Adrenal gland (tissue), 12 donors: ENCODE data around the gene NDUFB6. TPM values are rescaled to one million over a fixed set of nuclear protein-coding genes. Genes with fewer than 3 reads are reported as not detected.

ENCODE experiments used
- DNase-seq, 7 donors: peaks; one replicate each; pipeline ENCODE4 v3.0.0-alpha.2; 2019 to 2020
- H3K27ac ChIP-seq, 5 donors: fragments of 200-600 bp; sonication (generic) in 4 of 5; 1 replicate in 3 of 5; 2 replicates in 2 of 5; pipeline versions ENCODE4 v1.5.1 to v1.8.0; 2016 to 2020; ENCODE audit warnings: mild to moderate bottlenecking in 1 of 5
- H3K27me3 ChIP-seq: fragments of 200-600 bp; 2 replicates; pipeline ENCODE4 v1.8.0; 2021
- H3K36me3 ChIP-seq, 2 donors: fragments of 200-600 bp; replicated peaks in 1 of 2; 1 replicate in 1 of 2; 2 replicates in 1 of 2; pipeline versions ENCODE4 v1.5.1 to v1.8.0; 2018 to 2022
- H3K4me1 ChIP-seq, 2 donors: fragments of 200-600 bp; replicated peaks in 1 of 2; 1 replicate in 1 of 2; 2 replicates in 1 of 2; pipeline versions ENCODE4 v1.5.1 to v1.8.0; 2018 to 2021
- H3K4me3 ChIP-seq, 4 donors: fragments of 200-600 bp; sonication (generic) in 3 of 4; one replicate each; pipeline ENCODE4 v1.5.1; 2016 to 2018
- H3K9me3 ChIP-seq, 3 donors: fragments of 200-600 bp; sonication (generic) in 1 of 3; replicated peaks in 1 of 3; 1 replicate in 2 of 3; 2 replicates in 1 of 3; pipeline versions ENCODE4 v1.5.1 to v1.8.0; 2016 to 2021
- CTCF ChIP-seq, 6 experiments: fragments of 450-650 bp in 4 of 6; fragments of 200-600 bp in 2 of 6; sonication (generic) in 1 of 6; IDR thresholded peaks; 1 replicate in 5 of 6; 2 replicates in 1 of 6; pipeline versions ENCODE4 v1.5.1 to v1.8.0; 2016 to 2021; ENCODE audit warnings: antibody characterized with exemption in 6 of 6, mild to moderate bottlenecking in 2 of 6, moderate library complexity in 1 of 6
- POLR2A ChIP-seq, 2 donors: fragments of 450-650 bp; IDR thresholded peaks; one replicate each; pipeline ENCODE4 v1.6.1; 2017; ENCODE audit warnings: antibody characterized with exemption in 2 of 2, mild to moderate bottlenecking in 2 of 2, moderate library complexity in 1 of 2
- WGBS, 4 donors: extraction: QIAGEN DNeasy Blood & Tissue Kit in 2 of 4; methylation state at CpG; one replicate each; pipeline versions ENCODE4 v1.1.5 to v1.1.7; 2013 to 2017; 5-methylcytosine and 5-hydroxymethylcytosine counted together
- intact Hi-C, 2 donors: fragments of 100-400 bp; cut with DNase I; formaldehyde crosslinking; loops; one replicate each; pipeline versions ENCODE4 v1.14.1 to v1.15.0; 2022 to 2023
- polyA plus RNA-seq, 3 donors: library from polyadenylated mRNA; stranded (reverse); fragments of 200-250 nt in 2 of 3; fragments of 350-450 nt in 1 of 3; fragmentation: Illumina TruSeq in 1 of 3; extraction: RNeasy Lipid Tissue Mini Kit (QIAGEN cat#74804) in 1 of 3; gene quantifications; one replicate each; pipeline ENCODE4 v1.2.3, GENCODE V29; 2013 to 2014
- total RNA-seq, 9 donors: library from RNA; depleted of rRNA in 4 of 9; stranded (reverse); fragments of >200 nt in 4 of 9; fragments of 120-200 nt in 1 of 9; fragmentation: NEBNext Ultra II Directional in 1 of 9; extraction: Animal tissue kit (Norgen Biotek cat#: 25700) in 1 of 9; gene quantifications; one replicate each; pipeline versions ENCODE4 v1.1.0 to v1.2.4, GENCODE V29; 2013 to 2023
- donor health status: healthy with polysubstance abuse.
- donor health status: Bipolar disorder and iron deficiency.
- donor health status: DM: yes; HTN: yes; CAD: no.
- donor health status: DM: no; HTN: no; CAD: no.
- donor health status: DM: no; HTN: no; CAD: no.
- donor health status: DM: yes; HTN: yes; CAD: no.

NDUFB6 gene
- total and polyA plus RNA-seq, 12 donors, result 23.2 to 76.9 (median 49.6) TPM

DNA sequence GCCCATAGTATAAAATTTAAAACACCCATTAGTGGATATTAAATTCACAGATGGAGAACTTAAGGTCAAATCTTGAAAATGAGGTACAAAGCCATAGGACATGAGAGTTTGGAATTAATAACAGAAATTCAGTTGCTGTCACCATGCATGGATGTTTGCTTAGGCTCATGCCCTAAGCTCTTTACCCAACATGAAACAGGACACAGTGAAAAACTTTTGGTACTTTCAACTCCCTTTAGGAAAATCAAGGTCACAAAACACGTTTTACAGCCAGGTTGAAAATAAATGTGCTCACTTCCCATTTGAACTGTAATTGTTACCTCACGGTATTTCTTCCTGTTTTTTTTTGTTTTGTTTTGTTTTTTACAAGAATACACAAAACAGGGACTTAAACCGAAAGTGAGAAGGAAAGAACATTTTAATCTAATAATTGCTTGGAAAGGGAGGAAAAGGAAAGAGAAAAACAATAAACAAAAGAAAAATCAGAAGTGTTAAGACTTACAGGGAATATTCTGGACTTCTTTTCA lies 14.5 kb downstream of the NDUFB6 start:
- intact Hi-C loops, result no loop called here

GRCh38 chr9:32554591-32554990 lies 18.4 kb downstream of the NDUFB6 start:
- Histone ChIP-seq H3K9me3 (no peaks in the 10 kb centered on the region), H3K36me3 (no peaks in the 10 kb centered on the region), H3K27ac (no peak overlapping the region), H3K4me1 (peaks cover 5 to 28% of the 10 kb centered on the region in 2 donors), H3K4me3 (no peak overlapping the region), H3K27me3 (no peaks in the 10 kb centered on the region)
- DNase-seq, result no peak
- TF ChIP-seq POLR2A (IDR thresholded peaks at IDR 0.05) (no peak), CTCF (IDR thresholded peaks at IDR 0.05) (no peak)
- intact Hi-C loops, result no loop called here

More for the DNA sequence above, 14.5 kb downstream of the NDUFB6 start:
- Histone ChIP-seq H3K9me3 (no peaks in the 10 kb centered on the region), H3K4me1 (peaks cover 5 to 13% of the 10 kb centered on the region in 2 donors), H3K4me3 (no peak overlapping the region), H3K36me3 (no peaks in the 10 kb centered on the region), H3K27ac (peak overlapping the region in 1 of 5 donors; percentile 15), H3K27me3 (no peaks in the 10 kb centered on the region)
- TF ChIP-seq CTCF (IDR thresholded peaks at IDR 0.05) (no peak), POLR2A (IDR thresholded peaks at IDR 0.05) (no peak)
- no peak for DNase-seq
- WGBS, 4 donors, result 23 to 29% (median 28%) methylated on average over 3 of the region's 3 CpGs

DNA sequence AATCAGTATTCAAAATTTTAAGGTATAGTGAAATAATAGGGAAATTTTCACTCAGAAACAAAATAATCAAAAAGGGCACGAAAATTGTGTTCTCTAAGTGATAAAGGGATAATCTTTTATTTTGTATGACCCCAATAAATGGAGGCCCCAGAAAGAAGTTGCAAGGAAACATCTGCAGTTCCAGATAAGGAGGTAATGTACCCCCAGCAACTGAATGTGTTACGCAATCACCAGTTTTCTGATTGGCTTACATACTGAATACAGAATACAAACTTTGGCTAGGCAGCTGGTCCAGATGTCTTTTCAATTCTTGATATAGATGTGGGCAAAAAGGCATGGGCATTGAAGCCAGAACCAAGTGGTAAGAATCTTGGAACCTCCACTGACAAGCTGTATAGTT lies 18.9 kb downstream of the NDUFB6 start:
- Histone ChIP-seq H3K27me3 (no peaks in the 10 kb centered on the region), H3K4me1 (peaks cover 5 to 28% of the 10 kb centered on the region in 2 donors), H3K4me3 (no peak overlapping the region), H3K9me3 (no peaks in the 10 kb centered on the region), H3K27ac (no peak overlapping the region), H3K36me3 (no peaks in the 10 kb centered on the region)
- no peak for DNase-seq
- WGBS, 4 donors, result 77 to 86% (median 81%) methylated on average over 2 of the region's 2 CpGs
- TF ChIP-seq POLR2A (IDR thresholded peaks at IDR 0.05), result no peak
- TF ChIP-seq CTCF (IDR thresholded peaks at IDR 0.05), result no peak
- intact Hi-C loops, result no loop called here

- TF ChIP-seq POLR2A (IDR thresholded peaks at IDR 0.05) (peak; percentile 70 to 91), CTCF (IDR thresholded peaks at IDR 0.05) (no peak)
- Histone ChIP-seq H3K27ac (peak within 1 kb of the TSS; percentile 92 to 99 (median 96)), H3K4me3 (peak within 1 kb of the TSS; percentile 61 to 86 (median 74)), H3K4me1 (peaks cover 0 to 21% of the 10 kb centered on the region in 2 donors), H3K9me3 (no peaks in the 10 kb centered on the region), H3K27me3 (no peaks in the 10 kb centered on the region), H3K36me3 (no peaks in the 10 kb centered on the region)
- intact Hi-C loops, result no loop called here
- DNase-seq, result peak; percentile 89 to 94 (median 91)
- WGBS, 4 donors, result 0 to 2% (median 1%) methylated on average over 33 to 46 of the region's 46 CpGs
Observed at GRCh38 chr9:32552172-32552872, 20.6 kb downstream of the NDUFB6 start, which contains the start of the genes SMIM27 and TOPORS. SMIM27 (plus strand) TSS chr9:32552327; CDS start chr9:32552435, 108 bp downstream. TOPORS (minus strand) TSS chr9:32552586; CDS start chr9:32552436, 150 bp downstream.
